Measurements from ENCODE around the gene C1orf167.

DNA sequence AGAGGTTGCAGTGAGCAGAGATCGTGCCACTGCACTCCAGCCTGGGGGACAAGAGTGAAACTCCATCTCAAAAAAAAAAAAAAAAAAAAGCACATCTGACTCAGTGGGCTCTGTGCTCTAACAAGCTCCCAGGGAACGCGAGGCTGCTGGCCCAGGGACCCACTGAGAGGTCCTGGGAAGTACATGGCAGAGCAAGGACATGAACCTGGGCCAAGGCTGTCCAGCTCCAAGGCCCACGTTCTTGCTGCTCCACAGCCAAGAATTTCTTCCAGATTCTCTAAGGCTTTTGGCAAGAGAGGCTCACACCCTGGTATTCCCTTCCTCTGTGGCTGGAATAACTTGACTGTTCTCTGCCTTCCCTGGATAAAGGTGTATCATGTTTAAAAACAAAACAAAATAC, 41.5 kb upstream of the C1orf167 start:
- no peak for TF ChIP-seq MYNN (CRISPR knock-in tag; IDR thresholded peaks at IDR 0.05; ENCODE audit: low read depth)
- no peak for TF ChIP-seq ZNF3 (CRISPR knock-in tag; IDR thresholded peaks at IDR 0.05)
- no peak for TF ChIP-seq ATRX (CRISPR knock-in tag; IDR thresholded peaks at IDR 0.05; ENCODE audit: borderline replicate concordance)
- no peak for TF ChIP-seq RAD21 (CRISPR knock-in tag; IDR thresholded peaks at IDR 0.05)
- TF ChIP-seq, protein P1, sequence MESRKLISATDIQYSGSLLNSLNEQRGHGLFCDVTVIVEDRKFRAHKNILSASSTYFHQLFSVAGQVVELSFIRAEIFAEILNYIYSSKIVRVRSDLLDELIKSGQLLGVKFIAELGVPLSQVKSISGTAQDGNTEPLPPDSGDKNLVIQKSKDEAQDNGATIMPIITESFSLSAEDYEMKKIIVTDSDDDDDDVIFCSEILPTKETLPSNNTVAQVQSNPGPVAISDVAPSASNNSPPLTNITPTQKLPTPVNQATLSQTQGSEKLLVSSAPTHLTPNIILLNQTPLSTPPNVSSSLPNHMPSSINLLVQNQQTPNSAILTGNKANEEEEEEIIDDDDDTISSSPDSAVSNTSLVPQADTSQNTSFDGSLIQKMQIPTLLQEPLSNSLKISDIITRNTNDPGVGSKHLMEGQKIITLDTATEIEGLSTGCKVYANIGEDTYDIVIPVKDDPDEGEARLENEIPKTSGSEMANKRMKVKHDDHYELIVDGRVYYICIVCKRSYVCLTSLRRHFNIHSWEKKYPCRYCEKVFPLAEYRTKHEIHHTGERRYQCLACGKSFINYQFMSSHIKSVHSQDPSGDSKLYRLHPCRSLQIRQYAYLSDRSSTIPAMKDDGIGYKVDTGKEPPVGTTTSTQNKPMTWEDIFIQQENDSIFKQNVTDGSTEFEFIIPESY (CRISPR knock-in tag; IDR thresholded peaks at IDR 0.05): no peak
- TF ChIP-seq, protein P2, sequence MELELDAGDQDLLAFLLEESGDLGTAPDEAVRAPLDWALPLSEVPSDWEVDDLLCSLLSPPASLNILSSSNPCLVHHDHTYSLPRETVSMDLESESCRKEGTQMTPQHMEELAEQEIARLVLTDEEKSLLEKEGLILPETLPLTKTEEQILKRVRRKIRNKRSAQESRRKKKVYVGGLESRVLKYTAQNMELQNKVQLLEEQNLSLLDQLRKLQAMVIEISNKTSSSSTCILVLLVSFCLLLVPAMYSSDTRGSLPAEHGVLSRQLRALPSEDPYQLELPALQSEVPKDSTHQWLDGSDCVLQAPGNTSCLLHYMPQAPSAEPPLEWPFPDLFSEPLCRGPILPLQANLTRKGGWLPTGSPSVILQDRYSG (CRISPR knock-in tag; IDR thresholded peaks at IDR 0.05): no peak
- TF ChIP-seq POLR2A (IDR thresholded peaks at IDR 0.05; ENCODE audit: insufficient read depth in 1 of 2, low read depth in 2 of 2, low read length in 2 of 2): no peak
- TF ChIP-seq, protein P3, sequence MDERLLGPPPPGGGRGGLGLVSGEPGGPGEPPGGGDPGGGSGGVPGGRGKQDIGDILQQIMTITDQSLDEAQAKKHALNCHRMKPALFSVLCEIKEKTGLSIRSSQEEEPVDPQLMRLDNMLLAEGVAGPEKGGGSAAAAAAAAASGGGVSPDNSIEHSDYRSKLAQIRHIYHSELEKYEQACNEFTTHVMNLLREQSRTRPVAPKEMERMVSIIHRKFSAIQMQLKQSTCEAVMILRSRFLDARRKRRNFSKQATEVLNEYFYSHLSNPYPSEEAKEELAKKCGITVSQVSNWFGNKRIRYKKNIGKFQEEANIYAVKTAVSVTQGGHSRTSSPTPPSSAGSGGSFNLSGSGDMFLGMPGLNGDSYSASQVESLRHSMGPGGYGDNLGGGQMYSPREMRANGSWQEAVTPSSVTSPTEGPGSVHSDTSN (CRISPR knock-in tag; IDR thresholded peaks at IDR 0.05): no peak
- TF ChIP-seq, protein P4, sequence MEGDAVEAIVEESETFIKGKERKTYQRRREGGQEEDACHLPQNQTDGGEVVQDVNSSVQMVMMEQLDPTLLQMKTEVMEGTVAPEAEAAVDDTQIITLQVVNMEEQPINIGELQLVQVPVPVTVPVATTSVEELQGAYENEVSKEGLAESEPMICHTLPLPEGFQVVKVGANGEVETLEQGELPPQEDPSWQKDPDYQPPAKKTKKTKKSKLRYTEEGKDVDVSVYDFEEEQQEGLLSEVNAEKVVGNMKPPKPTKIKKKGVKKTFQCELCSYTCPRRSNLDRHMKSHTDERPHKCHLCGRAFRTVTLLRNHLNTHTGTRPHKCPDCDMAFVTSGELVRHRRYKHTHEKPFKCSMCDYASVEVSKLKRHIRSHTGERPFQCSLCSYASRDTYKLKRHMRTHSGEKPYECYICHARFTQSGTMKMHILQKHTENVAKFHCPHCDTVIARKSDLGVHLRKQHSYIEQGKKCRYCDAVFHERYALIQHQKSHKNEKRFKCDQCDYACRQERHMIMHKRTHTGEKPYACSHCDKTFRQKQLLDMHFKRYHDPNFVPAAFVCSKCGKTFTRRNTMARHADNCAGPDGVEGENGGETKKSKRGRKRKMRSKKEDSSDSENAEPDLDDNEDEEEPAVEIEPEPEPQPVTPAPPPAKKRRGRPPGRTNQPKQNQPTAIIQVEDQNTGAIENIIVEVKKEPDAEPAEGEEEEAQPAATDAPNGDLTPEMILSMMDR (CRISPR knock-in tag; IDR thresholded peaks at IDR 0.05): no peak
- TF ChIP-seq EP300 (IDR thresholded peaks at IDR 0.05; ENCODE audit: low read depth in 2 of 2, low read length in 2 of 2): no peak
- no peak for TF ChIP-seq EP300 (CRISPR knock-in tag; IDR thresholded peaks at IDR 0.05; ENCODE audit: borderline replicate concordance)

Measured in HepG2 (cell line).